ENCODE data around the gene XYLT1.

DNA sequence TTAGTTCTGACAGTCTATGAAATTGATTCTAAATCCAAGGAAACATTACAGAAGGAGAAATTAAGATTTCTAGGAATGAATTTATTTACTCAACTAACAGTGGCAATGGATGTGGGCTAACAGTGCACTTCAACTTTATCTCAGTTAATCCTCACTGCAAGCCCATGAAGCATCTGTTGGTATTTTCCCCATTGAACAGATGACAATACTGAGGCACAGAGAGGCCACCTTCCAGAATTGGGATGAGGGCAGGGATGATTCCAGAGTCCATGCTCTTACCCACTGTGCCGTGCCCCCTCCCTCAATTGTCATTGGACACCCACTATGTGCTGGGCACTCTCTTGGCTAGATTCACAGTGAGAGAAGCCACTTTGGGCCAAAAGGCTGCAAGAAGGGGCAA lies 89.0 kb downstream of the XYLT1 start:
- TF ChIP-seq, protein P1, sequence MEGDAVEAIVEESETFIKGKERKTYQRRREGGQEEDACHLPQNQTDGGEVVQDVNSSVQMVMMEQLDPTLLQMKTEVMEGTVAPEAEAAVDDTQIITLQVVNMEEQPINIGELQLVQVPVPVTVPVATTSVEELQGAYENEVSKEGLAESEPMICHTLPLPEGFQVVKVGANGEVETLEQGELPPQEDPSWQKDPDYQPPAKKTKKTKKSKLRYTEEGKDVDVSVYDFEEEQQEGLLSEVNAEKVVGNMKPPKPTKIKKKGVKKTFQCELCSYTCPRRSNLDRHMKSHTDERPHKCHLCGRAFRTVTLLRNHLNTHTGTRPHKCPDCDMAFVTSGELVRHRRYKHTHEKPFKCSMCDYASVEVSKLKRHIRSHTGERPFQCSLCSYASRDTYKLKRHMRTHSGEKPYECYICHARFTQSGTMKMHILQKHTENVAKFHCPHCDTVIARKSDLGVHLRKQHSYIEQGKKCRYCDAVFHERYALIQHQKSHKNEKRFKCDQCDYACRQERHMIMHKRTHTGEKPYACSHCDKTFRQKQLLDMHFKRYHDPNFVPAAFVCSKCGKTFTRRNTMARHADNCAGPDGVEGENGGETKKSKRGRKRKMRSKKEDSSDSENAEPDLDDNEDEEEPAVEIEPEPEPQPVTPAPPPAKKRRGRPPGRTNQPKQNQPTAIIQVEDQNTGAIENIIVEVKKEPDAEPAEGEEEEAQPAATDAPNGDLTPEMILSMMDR (IDR thresholded peaks at IDR 0.05; ENCODE audit: low read depth, low read length, poor library complexity, severe bottlenecking) = no peak
- no peak for TF ChIP-seq EZH2phosphoT487 (IDR thresholded peaks at IDR 0.05; ENCODE audit: borderline replicate concordance, low read length)

Measured in DOHH2 (cell line).